SK-N-SH treated with all-trans-retinoic acid at 6 μM for 48 hours (cell line): Measurements from ENCODE around the gene IL22RA2.

Experiments used
- ESRRG ChIP-seq: fragments of 250-450 bp; sonication (Bioruptor Pico); IDR thresholded peaks from 2 replicates; pipeline ENCODE4 v1.6.1; 2021; ENCODE audit warnings: mild to moderate bottlenecking
- OSR1 ChIP-seq: fragments of 250-450 bp; sonication (Bioruptor Pico); IDR thresholded peaks from 2 replicates; pipeline ENCODE4 v1.8.0; 2022; ENCODE audit warnings: moderate library complexity, mild to moderate bottlenecking, inconsistent platforms

- TF ChIP-seq OSR1 (CRISPR knock-in tag) (no peak), ESRRG (CRISPR knock-in tag) (no peak)
These were observed 4.2 kb upstream of the IL22RA2 start for GRCh38 chr6:137177611-137178010.
